ENCODE measurements around the gene COL24A1. TPM values are rescaled to one million over a fixed set of nuclear protein-coding genes. Genes with fewer than 3 reads are reported as not detected.

COL24A1 gene
- total and polyA plus RNA-seq, 2 donors (not counting 3 experiments of a cell fraction or from before 2014, with no cell fraction given) = 0.03 TPM; not detected in 1

DNA sequence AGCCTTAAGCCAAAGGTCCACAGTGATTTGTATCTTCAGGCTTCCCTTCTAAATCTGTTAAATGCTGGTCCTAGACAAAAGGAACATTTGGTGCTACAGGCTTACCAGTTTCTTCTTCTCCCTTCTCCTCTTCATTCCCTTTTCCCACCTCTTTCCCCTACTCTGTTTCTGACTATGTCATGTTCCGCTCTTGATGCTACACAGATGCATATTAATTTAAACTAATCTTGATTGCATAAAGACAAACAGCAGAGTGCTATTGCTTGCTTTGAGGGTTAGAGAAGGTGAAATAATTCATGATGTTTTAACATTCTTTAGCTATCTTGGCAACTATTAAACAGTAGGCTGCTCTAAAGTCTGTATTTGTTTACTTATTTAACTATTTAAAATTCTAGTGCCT lies 34.3 kb upstream of the COL24A1 start:
- Histone ChIP-seq H3K4me3 (replicated peaks in 1 of 3; ENCODE audit: insufficient read depth in 1 of 3, low read depth in 1 of 3, low read length in 3 of 3) (no peak overlapping the region), H3K4me1 (ENCODE audit: control insufficient read depth, extremely low read depth, insufficient read depth, low read length) (no peaks in the 10 kb centered on the region), H3K4me2 (ENCODE audit: insufficient read depth, low read length) (no peak overlapping the region), H3K9me1 (replicated peaks; ENCODE audit: control insufficient read depth, extremely low read depth, insufficient read depth, low read length) (no peaks in the 10 kb centered on the region), H2AFZ (ENCODE audit: low read depth, low read length) (no peak overlapping the region), H3K9me3 (replicated peaks; ENCODE audit: control insufficient read depth, insufficient read depth, low read length) (no peaks in the 10 kb centered on the region), H3K27me3 (ENCODE audit: control insufficient read depth in 2 of 2, insufficient read depth in 2 of 2, low read length in 2 of 2) (peaks cover under 1 to 10% of the 10 kb centered on the region in 2 experiments), H4K20me1 (replicated peaks; ENCODE audit: control insufficient read depth, extremely low read depth, insufficient read depth, low read length) (no peaks in the 10 kb centered on the region), H3K36me3 (ENCODE audit: control insufficient read depth in 2 of 2, extremely low read depth in 1 of 2, insufficient read depth in 2 of 2, low read length in 2 of 2) (no peaks in the 10 kb centered on the region), H3K27ac (ENCODE audit: insufficient read depth, low read depth, low read length) (no peak overlapping the region), H3K79me2 (ENCODE audit: control insufficient read depth, insufficient read depth, low read length) (no peaks in the 10 kb centered on the region), H3K9ac (replicated peaks; ENCODE audit: extremely low read depth, insufficient read depth, low read length) (no peak overlapping the region)
- CTCF ChIA-PET = interaction anchor here (1.0 kb wide), 1 partner anchor 15 kb away, joined by 3 read pairs; no protein-coding TSS in a partner anchor
- dilution Hi-C loops (cut with MboI; ENCODE audit: extremely low pct_ligation_motif_present, low sequenced_read_pairs) (no loop called here), intact Hi-C loops (cut with micrococcal nuclease) (no loop called here)
- no TSS peak for BruUV-seq (replicated peaks)
- no peak for FAIRE-seq
- TF ChIP-seq FOS (IDR thresholded peaks at IDR 0.05; ENCODE audit: borderline replicate concordance, insufficient read depth, low read length) (no peak), JUN (IDR thresholded peaks at IDR 0.05; ENCODE audit: borderline replicate concordance, insufficient read depth, insufficient read length, low read depth) (no peak), MYC (IDR thresholded peaks at IDR 0.05; ENCODE audit: low read depth, low read length) (no peak), MAX (IDR thresholded peaks at IDR 0.05; ENCODE audit: insufficient read depth, insufficient read length) (no peak), GATA2 (IDR thresholded peaks at IDR 0.05; ENCODE audit: insufficient read depth, insufficient read length, low read depth, low read length) (no peak), POLR2A (IDR thresholded peaks at IDR 0.05; ENCODE audit: low read depth, low read length) (no peak), POLR2AphosphoS5 (IDR thresholded peaks at IDR 0.05; ENCODE audit: insufficient read depth, low read depth, low read length) (no peak), CTCF (IDR thresholded peaks at IDR 0.05; ENCODE audit: extremely low read depth in 1 of 2, insufficient read depth in 1 of 2, low read depth in 1 of 2, low read length in 2 of 2) (no peak), EZH2 (IDR thresholded peaks at IDR 0.05; ENCODE audit: borderline replicate concordance, low read depth, low read length, severe bottlenecking) (no peak)
- no peak for DNase-seq (ENCODE audit: low read depth, low spot score)
- POLR2A ChIA-PET = no interaction called here

All from endothelial cell of umbilical vein (primary cell).